Left hindlimb (tissue), 1 donor: ENCODE data around the gene GALNT12.
A peak's percentile ranks its signal among the peaks of the same experiment; 100 is the strongest.

Experiments
- DNase-seq: peaks from one replicate; pipeline ENCODE4 v3.0.0-alpha.2; 2018

The GALNT12 gene

GRCh38 chr9:98807070-98807813, at the start of gene GALNT12:
TSS of gene GALNT12 (plus strand) at chr9:98807670. CDS start at chr9:98807699, 29 bp downstream.
- peak; percentile 66 for DNase-seq

- no peak for DNase-seq
Observed at GRCh38 chr9:98760231-98760630, 47.2 kb upstream of the GALNT12 start.

DNA sequence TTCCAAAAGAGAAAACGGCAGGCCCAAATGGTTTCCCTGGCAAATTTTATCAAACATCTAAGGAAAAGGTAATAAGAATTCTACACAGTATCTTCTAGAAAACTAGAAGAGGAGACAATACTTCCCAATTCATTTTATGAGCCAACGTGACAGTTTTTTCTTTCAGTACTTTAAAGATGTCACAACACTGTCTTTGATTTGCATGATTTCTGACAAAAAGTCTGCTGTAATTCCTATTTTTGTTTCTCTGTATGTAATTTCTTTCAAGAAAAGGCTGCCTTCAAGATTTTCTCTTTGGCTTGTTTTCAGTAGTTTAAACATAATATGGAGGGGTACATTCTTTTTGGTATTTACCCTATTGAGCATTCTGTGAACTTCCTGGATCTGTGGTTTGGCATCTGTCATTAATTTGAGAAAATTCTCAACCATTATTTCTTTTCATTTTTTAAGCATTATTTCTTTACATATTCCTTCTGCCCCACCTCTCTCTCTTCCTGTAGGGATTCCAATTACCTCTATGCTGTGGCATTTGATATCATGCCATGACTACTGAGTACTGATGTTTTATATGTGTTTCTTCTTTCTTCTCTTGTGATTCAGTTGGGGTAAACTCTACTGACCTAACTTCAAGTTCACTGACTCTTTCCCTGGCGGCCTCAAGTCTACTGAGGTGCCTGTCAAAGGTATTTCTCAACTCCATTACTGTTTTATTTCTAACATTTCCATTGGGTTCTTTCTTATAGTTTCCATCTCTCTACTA, 43.3 kb upstream of the GALNT12 start:
- no peak for DNase-seq

DNA sequence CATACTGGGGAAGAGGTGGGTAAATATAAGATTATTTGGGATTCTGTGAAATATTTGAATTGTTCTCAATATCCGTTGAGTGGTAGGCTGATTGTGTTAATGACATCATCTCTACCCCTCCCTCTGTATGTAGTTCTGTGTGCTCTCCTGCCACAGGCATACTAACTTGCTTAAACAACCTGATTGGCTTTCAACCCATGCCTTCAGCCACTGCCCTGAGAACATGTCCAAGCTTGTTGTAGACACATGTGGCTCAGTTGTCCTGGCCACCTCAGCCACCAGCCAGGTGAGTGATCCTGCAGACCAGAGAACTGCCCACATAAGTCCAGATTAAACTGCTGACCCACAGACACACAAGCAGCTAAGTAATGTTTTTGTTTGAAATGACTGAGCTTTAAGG, 42.2 kb upstream of the GALNT12 start:
- no peak for DNase-seq

DNA sequence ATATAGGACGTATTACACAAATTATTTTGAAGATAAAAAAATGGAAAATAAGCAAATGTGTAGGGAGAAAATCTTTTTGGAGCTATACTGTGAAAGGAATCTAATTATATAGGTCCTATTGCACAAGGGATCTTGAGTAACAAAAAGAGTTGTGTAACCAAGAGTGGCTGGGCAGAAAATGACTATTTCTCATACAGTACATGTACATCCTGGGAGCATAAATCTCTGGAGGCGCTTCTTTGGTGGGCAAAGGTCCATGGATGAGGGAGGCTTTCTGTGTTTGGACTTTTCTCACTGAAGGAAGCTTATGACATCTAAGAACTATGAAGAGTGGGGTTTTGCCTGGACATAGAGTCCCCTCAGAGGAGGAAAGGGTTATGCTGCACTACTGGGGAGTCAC, 40.9 kb upstream of the GALNT12 start:
- DNase-seq = no peak

GRCh38 chr9:98767196-98767595, 40.3 kb upstream of the GALNT12 start:
- DNase-seq = no peak

DNA sequence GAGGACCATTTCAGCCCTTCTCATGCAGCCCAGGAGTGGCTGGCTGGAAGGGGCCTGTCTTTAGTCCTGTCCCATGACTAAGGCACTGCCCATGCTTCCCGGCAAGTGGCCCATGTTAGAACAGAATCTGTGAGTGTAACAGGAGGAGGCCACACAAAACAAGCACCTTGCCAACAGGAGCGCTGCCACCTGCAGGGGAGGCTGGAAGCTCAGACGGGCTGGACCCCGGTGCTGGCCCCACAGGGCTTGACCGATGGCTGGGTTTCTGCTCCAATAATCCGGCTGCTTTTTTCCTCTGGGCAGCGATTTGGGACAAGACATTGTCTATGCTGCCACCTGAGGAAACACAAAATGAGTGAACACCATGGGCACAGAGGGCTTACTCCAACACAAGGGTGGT, 39.6 kb upstream of the GALNT12 start:
- no peak for DNase-seq

- no peak for DNase-seq
Observed at GRCh38 chr9:98768344-98768743, 39.1 kb upstream of the GALNT12 start.

DNA sequence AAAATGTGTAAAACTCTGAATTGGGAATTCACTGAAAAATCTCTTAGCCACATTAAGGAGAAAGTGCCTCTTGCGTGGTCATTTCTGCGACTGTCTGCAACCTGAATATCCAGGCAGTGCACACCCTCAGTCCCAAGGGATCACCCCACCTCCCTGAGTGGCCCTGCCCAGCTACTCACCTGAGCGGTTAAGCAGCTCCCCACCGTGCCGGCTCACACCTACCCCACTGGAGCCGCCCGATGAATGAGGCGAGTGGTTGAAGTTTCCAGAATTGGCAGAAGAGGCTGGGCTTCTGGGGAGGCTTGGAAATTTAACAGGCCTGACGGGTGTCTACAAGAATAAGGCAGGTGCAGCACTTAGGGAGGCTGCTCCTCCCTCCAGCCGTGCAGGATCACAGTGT, 36.8 kb upstream of the GALNT12 start:
- no peak for DNase-seq

DNA sequence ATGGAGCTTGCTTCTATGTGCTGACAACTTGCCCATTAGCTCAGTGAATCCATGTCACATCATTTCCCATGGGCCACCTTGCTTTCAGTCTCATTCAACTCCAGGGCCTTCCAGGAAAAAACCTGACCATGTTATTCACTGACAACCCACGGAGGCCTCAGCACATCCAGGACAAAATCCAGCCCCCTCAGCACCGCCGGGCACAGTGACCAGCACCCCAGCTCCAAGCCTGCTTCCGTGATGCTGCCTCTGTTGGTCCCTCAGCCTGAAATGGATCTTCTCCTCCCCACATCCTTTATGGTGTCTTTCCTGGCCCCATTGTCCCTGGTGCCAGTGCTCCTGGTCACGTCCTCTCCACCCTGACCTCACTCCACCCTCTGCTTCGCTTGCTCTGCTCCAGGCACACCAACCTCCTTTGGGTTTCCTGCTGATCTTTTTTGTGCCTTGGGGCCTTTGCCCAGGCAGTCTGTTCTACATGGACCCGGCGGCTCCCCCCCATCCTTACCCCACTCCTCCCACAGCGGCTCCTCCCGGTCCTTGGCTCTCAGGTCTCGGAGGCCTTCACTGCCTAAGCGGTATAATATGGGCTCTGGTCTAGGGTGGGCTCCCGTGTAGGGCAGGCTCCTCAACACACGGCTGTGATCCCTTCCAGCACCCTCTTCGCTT, 36.1 kb upstream of the GALNT12 start:
- DNase-seq = no peak

- no peak for DNase-seq
Observed at GRCh38 chr9:98772364-98773155, 34.9 kb upstream of the GALNT12 start.

- no peak for DNase-seq
Observed at GRCh38 chr9:98773721-98774120, 33.7 kb upstream of the GALNT12 start.

GRCh38 chr9:98774746-98775145, 32.7 kb upstream of the GALNT12 start:
- no peak for DNase-seq

DNA sequence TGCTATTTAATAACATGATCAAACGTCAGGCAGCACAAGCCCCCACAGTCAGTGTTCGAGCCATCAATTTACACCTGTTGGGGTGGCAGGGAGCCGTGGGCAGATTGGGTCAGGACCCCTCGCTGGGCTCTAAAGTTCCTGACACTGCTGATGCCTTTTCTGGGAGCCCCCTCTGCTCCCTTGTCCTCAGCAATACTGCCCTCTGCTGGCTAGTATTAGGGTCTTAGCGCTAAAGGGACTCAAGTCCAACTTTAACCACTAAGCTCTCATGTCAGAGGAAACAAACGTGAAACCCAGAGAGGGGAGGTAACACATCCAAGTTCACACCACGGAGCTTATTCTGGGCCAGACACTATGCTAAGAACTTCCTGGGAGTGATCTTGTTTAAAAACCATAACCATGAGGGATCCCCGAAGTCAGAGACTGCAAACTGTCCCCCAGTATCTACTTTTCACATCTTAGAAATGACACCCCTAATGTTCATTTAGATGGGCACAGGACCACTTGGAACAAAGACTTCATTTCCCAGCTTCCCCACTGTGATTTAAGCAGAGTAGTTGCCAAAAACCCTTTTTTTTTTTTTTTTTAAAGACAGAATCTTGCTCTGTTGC, 31.5 kb upstream of the GALNT12 start:
- DNase-seq = no peak

DNA sequence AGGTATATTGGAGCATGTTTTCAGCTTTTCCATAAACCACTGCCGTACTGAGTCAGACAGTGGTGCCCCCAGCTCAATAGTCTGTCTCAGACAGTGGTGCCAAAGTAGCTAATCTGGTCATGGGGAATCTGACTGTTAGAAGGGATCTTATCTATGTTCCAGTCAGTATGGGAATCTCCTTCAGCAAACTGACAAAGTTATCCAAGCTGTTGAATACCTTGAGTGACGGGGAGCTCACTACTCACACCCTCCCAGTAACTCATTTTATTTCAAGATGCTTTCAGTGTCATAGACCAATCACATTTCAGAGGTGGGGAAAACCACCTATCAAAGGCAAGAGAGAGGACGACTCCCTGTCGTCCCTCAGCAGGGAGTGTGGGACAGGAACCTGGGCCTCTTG, 29.9 kb upstream of the GALNT12 start:
- no peak for DNase-seq

- DNase-seq = no peak
Observed at GRCh38 chr9:98778251-98778650, 29.2 kb upstream of the GALNT12 start.

DNA sequence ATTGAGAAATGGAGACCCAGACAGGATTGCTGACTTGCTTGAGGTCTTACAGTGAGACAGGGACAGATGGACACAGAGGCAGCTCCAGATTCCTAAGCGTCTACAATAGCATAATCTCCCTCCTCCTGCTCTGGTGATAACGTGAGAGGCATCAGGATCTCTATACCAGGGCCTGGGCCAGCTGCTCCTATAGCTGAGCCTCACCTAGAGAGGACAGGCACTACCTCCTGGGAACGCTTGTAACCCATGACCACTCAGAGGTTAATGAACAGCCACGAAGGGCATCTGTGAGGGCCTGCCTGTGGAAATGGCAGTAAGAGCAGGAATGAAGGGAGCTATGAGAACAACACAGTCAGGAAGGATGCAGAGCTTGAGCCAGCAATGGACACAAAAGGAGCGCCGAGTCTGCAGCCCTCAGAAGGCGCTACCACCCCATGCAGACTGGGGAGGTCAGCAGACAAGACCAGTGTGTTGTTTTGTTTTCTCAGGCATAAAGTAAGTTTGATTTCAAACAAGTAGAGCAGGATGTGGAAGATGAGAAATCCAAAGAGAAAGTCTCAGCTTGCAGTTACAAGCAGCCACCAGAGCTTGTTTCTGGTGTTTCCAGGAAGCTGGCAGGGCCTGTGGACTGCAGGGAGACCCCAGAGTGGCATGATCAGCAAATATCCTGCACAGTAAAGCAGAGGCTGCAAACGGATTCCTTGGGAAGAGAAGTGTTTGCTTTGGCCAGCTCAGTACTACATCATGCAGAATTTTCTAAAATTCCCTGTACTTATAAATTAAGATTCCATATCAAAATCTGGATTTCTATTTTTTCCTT, 28.5 kb upstream of the GALNT12 start:
- DNase-seq = no peak

- DNase-seq = no peak
Observed at GRCh38 chr9:98780059-98780749, 27.3 kb upstream of the GALNT12 start.

DNA sequence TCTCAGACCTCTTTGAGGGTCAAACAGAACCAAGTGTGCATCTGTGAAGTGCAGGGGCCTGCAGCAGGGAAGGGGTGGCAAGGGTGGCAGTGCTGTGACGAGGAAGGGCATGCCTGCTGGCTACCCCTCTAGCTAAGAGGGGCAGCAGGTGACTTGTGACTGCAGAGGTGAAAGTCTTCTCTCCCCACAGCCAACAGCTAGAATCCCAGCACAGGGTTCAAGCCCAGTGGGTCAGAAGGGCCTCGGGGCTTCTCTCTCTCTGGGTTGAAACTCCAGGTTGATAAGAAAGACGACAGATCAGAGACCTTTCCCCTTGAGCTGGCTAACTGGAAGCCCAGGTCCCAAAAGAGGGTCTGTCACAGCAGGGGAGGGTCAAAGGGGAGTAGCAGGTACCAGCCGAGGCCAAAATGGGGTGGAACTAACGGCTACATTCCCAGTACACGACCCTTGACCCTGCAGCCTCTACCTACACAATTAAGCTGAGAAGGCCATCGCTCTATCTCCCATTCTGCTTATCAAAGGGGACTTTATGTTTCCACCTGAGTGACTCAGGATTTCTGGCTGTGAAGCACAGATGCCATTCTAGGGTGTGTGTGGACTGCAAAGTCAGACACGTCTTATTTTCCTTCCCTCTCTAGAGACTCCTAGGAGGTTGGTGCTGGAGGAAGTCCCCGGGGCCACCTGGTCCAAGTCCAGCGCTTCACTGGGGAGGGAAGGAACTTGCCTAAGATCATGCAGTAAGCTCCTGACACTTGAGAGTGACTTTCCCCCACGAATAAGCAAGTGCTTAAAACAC, 25.7 kb upstream of the GALNT12 start:
- DNase-seq = no peak
